ENCODE data around the gene MBD3L5.

- TF ChIP-seq CTCF (IDR thresholded peaks at IDR 0.05) (no peak), POLR2AphosphoS5 (IDR thresholded peaks at IDR 0.05; ENCODE audit: low read depth, low read length) (no peak), TCF7L2 (IDR thresholded peaks at IDR 0.05; ENCODE audit: low read depth, low read length) (no peak)
Observed at GRCh38 chr19:7074705-7075282, 44.4 kb downstream of the MBD3L5 start.

Measured in Panc1 (cell line).